ENCODE results near the gene TARBP1.

Gene TARBP1

GRCh38 chr1:234503193-234504050 is 24.4 kb upstream of the TARBP1 start:
- peaks cover 9% of the 10 kb centered on the region for H3K27me3 ChIP-seq (ENCODE audit: control insufficient read depth, insufficient read depth, low read length)
- no peaks in the 10 kb centered on the region for H3K36me3 ChIP-seq (ENCODE audit: control insufficient read depth, low read depth, low read length)
- no peak overlapping the region for H3K9ac ChIP-seq (ENCODE audit: low read length)
- H3K4me3 ChIP-seq (ENCODE audit: low read length), result no peak overlapping the region
- H3K9me3 ChIP-seq (ENCODE audit: control insufficient read depth, low read depth, low read length), result no peaks in the 10 kb centered on the region
- no peak overlapping the region for H3K27ac ChIP-seq (ENCODE audit: low read length)
- H3K4me1 ChIP-seq (ENCODE audit: control insufficient read depth, low read depth, low read length), result peaks cover 9% of the 10 kb centered on the region

- no peak overlapping the region for H3K27ac ChIP-seq (ENCODE audit: low read length)
- no peaks in the 10 kb centered on the region for H3K9me3 ChIP-seq (ENCODE audit: control insufficient read depth, low read depth, low read length)
- no peak overlapping the region for H3K4me3 ChIP-seq (ENCODE audit: low read length)
- peaks cover 9% of the 10 kb centered on the region for H3K4me1 ChIP-seq (ENCODE audit: control insufficient read depth, low read depth, low read length)
- H3K36me3 ChIP-seq (ENCODE audit: control insufficient read depth, low read depth, low read length), result no peaks in the 10 kb centered on the region
- no peak overlapping the region for H3K9ac ChIP-seq (ENCODE audit: low read length)
- H3K27me3 ChIP-seq (ENCODE audit: control insufficient read depth, insufficient read depth, low read length), result peaks cover 9% of the 10 kb centered on the region
Measured at GRCh38 chr1:234502785-234503184, 23.8 kb upstream of the TARBP1 start.

GRCh38 chr1:234500269-234500668 is 21.3 kb upstream of the TARBP1 start:
- H3K27ac ChIP-seq (ENCODE audit: low read length), result no peak overlapping the region
- no peaks in the 10 kb centered on the region for H3K36me3 ChIP-seq (ENCODE audit: control insufficient read depth, low read depth, low read length)
- no peak overlapping the region for H3K9ac ChIP-seq (ENCODE audit: low read length)
- peaks cover 9% of the 10 kb centered on the region for H3K4me1 ChIP-seq (ENCODE audit: control insufficient read depth, low read depth, low read length)
- no peak overlapping the region for H3K4me3 ChIP-seq (ENCODE audit: low read length)
- peaks cover 9% of the 10 kb centered on the region for H3K27me3 ChIP-seq (ENCODE audit: control insufficient read depth, insufficient read depth, low read length)
- no peaks in the 10 kb centered on the region for H3K9me3 ChIP-seq (ENCODE audit: control insufficient read depth, low read depth, low read length)

- Histone ChIP-seq H3K4me3 (ENCODE audit: low read length) (no peak overlapping the region), H3K27ac (ENCODE audit: low read length) (no peak overlapping the region), H3K9ac (ENCODE audit: low read length) (no peak overlapping the region), H3K36me3 (ENCODE audit: control insufficient read depth, low read depth, low read length) (no peaks in the 10 kb centered on the region), H3K4me1 (ENCODE audit: control insufficient read depth, low read depth, low read length) (peaks cover 9% of the 10 kb centered on the region), H3K9me3 (ENCODE audit: control insufficient read depth, low read depth, low read length) (no peaks in the 10 kb centered on the region), H3K27me3 (ENCODE audit: control insufficient read depth, insufficient read depth, low read length) (peaks cover 9% of the 10 kb centered on the region)
Measured at GRCh38 chr1:234499943-234500245, 20.9 kb upstream of the TARBP1 start.

GRCh38 chr1:234499119-234499942 is 20.4 kb upstream of the TARBP1 start:
- H3K4me3 ChIP-seq (ENCODE audit: low read length), result no peak overlapping the region
- no peak overlapping the region for H3K9ac ChIP-seq (ENCODE audit: low read length)
- H3K27me3 ChIP-seq (ENCODE audit: control insufficient read depth, insufficient read depth, low read length), result peaks cover 9% of the 10 kb centered on the region
- peaks cover 9% of the 10 kb centered on the region for H3K4me1 ChIP-seq (ENCODE audit: control insufficient read depth, low read depth, low read length)
- H3K27ac ChIP-seq (ENCODE audit: low read length), result no peak overlapping the region
- H3K9me3 ChIP-seq (ENCODE audit: control insufficient read depth, low read depth, low read length), result no peaks in the 10 kb centered on the region
- H3K36me3 ChIP-seq (ENCODE audit: control insufficient read depth, low read depth, low read length), result no peaks in the 10 kb centered on the region

- H3K9ac ChIP-seq (ENCODE audit: low read length), result no peak overlapping the region
- peaks cover 9% of the 10 kb centered on the region for H3K4me1 ChIP-seq (ENCODE audit: control insufficient read depth, low read depth, low read length)
- no peak overlapping the region for H3K4me3 ChIP-seq (ENCODE audit: low read length)
- H3K36me3 ChIP-seq (ENCODE audit: control insufficient read depth, low read depth, low read length), result no peaks in the 10 kb centered on the region
- no peak overlapping the region for H3K27ac ChIP-seq (ENCODE audit: low read length)
- H3K27me3 ChIP-seq (ENCODE audit: control insufficient read depth, insufficient read depth, low read length), result peaks cover 9% of the 10 kb centered on the region
- H3K9me3 ChIP-seq (ENCODE audit: control insufficient read depth, low read depth, low read length), result no peaks in the 10 kb centered on the region
Measured at GRCh38 chr1:234498448-234499118, 19.6 kb upstream of the TARBP1 start.

GRCh38 chr1:234497589-234497988 is 18.6 kb upstream of the TARBP1 start:
- Histone ChIP-seq H3K9me3 (ENCODE audit: control insufficient read depth, low read depth, low read length) (no peaks in the 10 kb centered on the region), H3K4me1 (ENCODE audit: control insufficient read depth, low read depth, low read length) (peaks cover 9% of the 10 kb centered on the region), H3K27me3 (ENCODE audit: control insufficient read depth, insufficient read depth, low read length) (peaks cover 9% of the 10 kb centered on the region), H3K4me3 (ENCODE audit: low read length) (no peak overlapping the region), H3K36me3 (ENCODE audit: control insufficient read depth, low read depth, low read length) (no peaks in the 10 kb centered on the region), H3K9ac (ENCODE audit: low read length) (no peak overlapping the region), H3K27ac (ENCODE audit: low read length) (no peak overlapping the region)

GRCh38 chr1:234495231-234495990 is 16.4 kb upstream of the TARBP1 start:
- Histone ChIP-seq H3K4me1 (ENCODE audit: control insufficient read depth, low read depth, low read length) (peaks cover 17% of the 10 kb centered on the region), H3K36me3 (ENCODE audit: control insufficient read depth, low read depth, low read length) (no peaks in the 10 kb centered on the region), H3K9me3 (ENCODE audit: control insufficient read depth, low read depth, low read length) (no peaks in the 10 kb centered on the region), H3K4me3 (ENCODE audit: low read length) (no peak overlapping the region), H3K9ac (ENCODE audit: low read length) (no peak overlapping the region), H3K27ac (ENCODE audit: low read length) (no peak overlapping the region), H3K27me3 (ENCODE audit: control insufficient read depth, insufficient read depth, low read length) (peaks cover 9% of the 10 kb centered on the region)

GRCh38 chr1:234494049-234494448 is 15.1 kb upstream of the TARBP1 start:
- Histone ChIP-seq H3K4me3 (ENCODE audit: low read length) (no peak overlapping the region), H3K9ac (ENCODE audit: low read length) (no peak overlapping the region), H3K9me3 (ENCODE audit: control insufficient read depth, low read depth, low read length) (no peaks in the 10 kb centered on the region), H3K36me3 (ENCODE audit: control insufficient read depth, low read depth, low read length) (no peaks in the 10 kb centered on the region), H3K4me1 (ENCODE audit: control insufficient read depth, low read depth, low read length) (peaks cover 8% of the 10 kb centered on the region), H3K27me3 (ENCODE audit: control insufficient read depth, insufficient read depth, low read length) (no peaks in the 10 kb centered on the region), H3K27ac (ENCODE audit: low read length) (no peak overlapping the region)

- Histone ChIP-seq H3K4me3 (ENCODE audit: low read length) (no peak overlapping the region), H3K36me3 (ENCODE audit: control insufficient read depth, low read depth, low read length) (no peaks in the 10 kb centered on the region), H3K4me1 (ENCODE audit: control insufficient read depth, low read depth, low read length) (peaks cover 8% of the 10 kb centered on the region), H3K27me3 (ENCODE audit: control insufficient read depth, insufficient read depth, low read length) (no peaks in the 10 kb centered on the region), H3K9me3 (ENCODE audit: control insufficient read depth, low read depth, low read length) (no peaks in the 10 kb centered on the region), H3K9ac (ENCODE audit: low read length) (no peak overlapping the region), H3K27ac (ENCODE audit: low read length) (no peak overlapping the region)
Measured at GRCh38 chr1:234490793-234491479, 12.0 kb upstream of the TARBP1 start.
